MCF 10A (cell line): ENCODE data around the gene THRB. TPM values are rescaled to one million over a fixed set of nuclear protein-coding genes. Genes with fewer than 3 reads are reported as not detected.

ENCODE experiments used
- BruUV-seq: library from RNA; stranded (reverse); fragments of 400-500 nt; replicated peaks from 2 replicates; lab custom pipeline; 2021; lab: Mats Ljungman, UMichigan
- CTCF ChIA-PET: fragments of 300-600 bp; sonication (Branson Sonifier 250); formaldehyde crosslinking; extraction: SDS; loops from one replicate; lab custom pipeline; 2021; ENCODE audit warnings: antibody characterized with exemption, inconsistent platforms; lab: Yijun Ruan, JAX
- POLR2A ChIA-PET: fragments of 300-600, 350-650 bp; sonication (Branson Sonifier 250); formaldehyde crosslinking; extraction: SDS; loops from one replicate; lab custom pipeline; 2020; ENCODE audit warnings: antibody characterized with exemption, inconsistent platforms; lab: Yijun Ruan, JAX
- DNase-seq: peaks from one replicate; pipeline ENCODE4 v3.0.0-alpha.2; 2018; ENCODE audit not compliant: unreplicated experiment
- H3K27ac Mint-ChIP-seq: one replicate; pipeline ENCODE4 v1.8.0; 2022; ENCODE audit warnings: mild to moderate bottlenecking, low read depth, mixed read lengths; ENCODE audit not compliant: unreplicated experiment
- H3K27me3 Mint-ChIP-seq: one replicate; pipeline ENCODE4 v1.8.0; 2022; ENCODE audit warnings: mixed read lengths; ENCODE audit not compliant: insufficient read depth, unreplicated experiment
- H3K36me3 Mint-ChIP-seq: one replicate; pipeline ENCODE4 v1.8.0; 2022; ENCODE audit warnings: mild to moderate bottlenecking, moderate library complexity, mixed read lengths; ENCODE audit not compliant: insufficient read depth, unreplicated experiment
- H3K4me1 Mint-ChIP-seq: one replicate; pipeline ENCODE4 v1.8.0; 2022; ENCODE audit warnings: mixed read lengths; ENCODE audit not compliant: insufficient read depth, unreplicated experiment
- H3K4me3 Mint-ChIP-seq: one replicate; pipeline ENCODE4 v1.8.0; 2022; ENCODE audit warnings: mild to moderate bottlenecking, moderate library complexity, mixed read lengths; ENCODE audit not compliant: unreplicated experiment
- H3K9me3 Mint-ChIP-seq: one replicate; pipeline ENCODE4 v1.8.0; 2022; ENCODE audit warnings: mixed read lengths; ENCODE audit not compliant: unreplicated experiment
- CTCF ChIP-seq: fragments of 200-600 bp; IDR thresholded peaks from one replicate; pipeline ENCODE4 v1.8.0; 2022; ENCODE audit warnings: antibody characterized with exemption, mild to moderate bottlenecking; ENCODE audit not compliant: unreplicated experiment
- intact Hi-C: fragments of 100-400 bp; cut with micrococcal nuclease; formaldehyde crosslinking; loops from 2 replicates; pipeline ENCODE4 v1.14.1; 2022
- total RNA-seq: library from RNA; stranded (reverse); gene quantifications from 2 replicates; pipeline ENCODE4 v1.2.3, GENCODE V29; 2022

THRB gene
- total RNA-seq, 1 experiment from 2014 or later = 4.2 TPM

- DNase-seq = no peak
- intact Hi-C loops = no loop called here
- H3K4me3 Mint-ChIP-seq = no peak overlapping the region
- BruUV-seq = no TSS peak
- no peak overlapping the region for H3K27ac Mint-ChIP-seq
- POLR2A ChIA-PET = interaction anchor here (0.5 to 0.6 kb wide), 2 partner anchors 247 to 833 kb away, joined by 3 to 4 read pairs; no protein-coding TSS in a partner anchor
- TF ChIP-seq CTCF = no peak
- H3K4me1 Mint-ChIP-seq = no peaks in the 10 kb centered on the region
- peaks cover 4% of the 10 kb centered on the region for H3K9me3 Mint-ChIP-seq
- no peaks in the 10 kb centered on the region for H3K36me3 Mint-ChIP-seq
- CTCF ChIA-PET = interaction anchor here (0.9 kb wide), 1 partner anchor 223 kb away, joined by 3 read pairs; no protein-coding TSS in a partner anchor
- H3K27me3 Mint-ChIP-seq = no peaks in the 10 kb centered on the region
These were observed 33.7 kb downstream of the THRB start for GRCh38 chr3:24460974-24461373.

GRCh38 chr3:24457719-24458118, 36.9 kb downstream of the THRB start:
- no peak overlapping the region for H3K27ac Mint-ChIP-seq
- intact Hi-C loops = no loop called here
- no peaks in the 10 kb centered on the region for H3K36me3 Mint-ChIP-seq
- CTCF ChIA-PET = no interaction called here
- no peaks in the 10 kb centered on the region for H3K4me1 Mint-ChIP-seq
- TF ChIP-seq CTCF = no peak
- H3K4me3 Mint-ChIP-seq = no peak overlapping the region
- no peaks in the 10 kb centered on the region for H3K27me3 Mint-ChIP-seq
- POLR2A ChIA-PET = interaction anchor here (1.0 kb wide), 1 partner anchor 14 kb away, joined by 3 read pairs; no protein-coding TSS in a partner anchor
- no TSS peak for BruUV-seq
- no peak for DNase-seq
- no peaks in the 10 kb centered on the region for H3K9me3 Mint-ChIP-seq

- ChIA-PET POLR2A (interaction anchor here (1.0 kb wide), 1 partner anchor 29 kb away, joined by 3 read pairs; no protein-coding TSS in a partner anchor), CTCF (interaction anchor here (0.7 kb wide), 1 partner anchor 90 kb away, joined by 4 read pairs; no protein-coding TSS in a partner anchor)
- no peak for TF ChIP-seq CTCF
- no peak for DNase-seq
- Mint-ChIP-seq H3K27ac (no peak overlapping the region), H3K36me3 (no peaks in the 10 kb centered on the region), H3K9me3 (no peaks in the 10 kb centered on the region), H3K4me1 (no peaks in the 10 kb centered on the region), H3K4me3 (no peak overlapping the region), H3K27me3 (no peaks in the 10 kb centered on the region)
- BruUV-seq = no TSS peak
- intact Hi-C loops = no loop called here
These were observed 39.8 kb downstream of the THRB start for GRCh38 chr3:24454856-24455255.

GRCh38 chr3:24454393-24454792, 40.3 kb downstream of the THRB start:
- POLR2A ChIA-PET = interaction anchor here (1.0 kb wide), 1 partner anchor 28 kb away, joined by 3 read pairs; no protein-coding TSS in a partner anchor
- no TSS peak for BruUV-seq

More at GRCh38 chr3:24454393-24454792, 40.3 kb downstream of the THRB start:
- TF ChIP-seq CTCF = no peak
- Mint-ChIP-seq H3K4me1 (no peaks in the 10 kb centered on the region), H3K4me3 (no peak overlapping the region), H3K9me3 (no peaks in the 10 kb centered on the region), H3K27ac (no peak overlapping the region), H3K36me3 (no peaks in the 10 kb centered on the region), H3K27me3 (no peaks in the 10 kb centered on the region)
- no peak for DNase-seq
- intact Hi-C loops = no loop called here
- CTCF ChIA-PET = no interaction called here
